ENCODE measurements around the gene ALAS1. TPM values are rescaled to one million over a fixed set of nuclear protein-coding genes. Genes with fewer than 3 reads are reported as not detected.

ALAS1 gene
- total and polyA plus RNA-seq, 9 of the 15 experiments (the other 6 are each of a cell fraction or from before 2014, with no cell fraction given) = 21.4 to 49.5 (median 34.4) TPM

DNA sequence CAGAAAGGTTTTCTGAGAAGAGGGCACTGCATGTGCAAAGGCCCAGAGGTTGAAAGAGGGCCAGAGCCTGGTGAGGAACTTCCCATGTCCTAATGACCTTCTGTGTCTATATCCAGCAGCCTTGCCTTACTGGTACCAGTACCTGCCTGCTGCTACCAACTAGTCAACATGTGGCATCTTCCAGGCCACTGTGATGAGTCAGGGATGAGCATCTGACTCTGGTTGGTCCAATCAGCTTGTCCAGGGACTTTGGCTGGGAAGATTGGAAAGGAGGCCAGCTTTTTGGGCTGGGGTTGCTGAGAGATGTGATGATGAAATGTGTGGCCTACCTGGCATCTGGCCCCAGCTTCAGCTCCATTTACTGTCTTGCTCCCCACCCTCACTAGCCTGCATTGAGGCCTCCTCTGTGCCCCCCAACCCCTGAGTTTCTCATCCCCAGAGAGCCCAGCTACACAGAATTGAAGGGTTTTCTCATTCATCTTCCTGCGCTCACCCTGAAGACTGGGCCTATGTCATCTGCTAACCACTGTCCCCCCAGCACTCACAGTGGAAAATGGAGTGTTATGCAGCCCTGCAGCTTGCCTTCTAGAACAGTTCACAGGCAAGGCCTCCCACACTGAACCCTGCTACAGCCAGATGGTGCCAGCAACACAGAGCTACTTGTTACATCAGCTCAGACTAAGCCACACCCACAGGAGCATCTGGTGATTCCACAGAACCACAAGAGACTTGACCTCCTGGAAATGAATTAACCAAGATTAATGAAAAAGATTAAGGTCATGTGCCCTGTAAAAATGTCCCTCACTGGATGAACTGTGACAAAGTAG, 42.3 kb downstream of the ALAS1 start (continued):
- no peak for TF ChIP-seq NR2C2 (CRISPR knock-in tag; IDR thresholded peaks at IDR 0.05)
- TF ChIP-seq NR2C2 (tag; IDR thresholded peaks at IDR 0.05) = peak; percentile 46; the same call in 1 of the 2 replicates
- TF ChIP-seq, protein P1, sequence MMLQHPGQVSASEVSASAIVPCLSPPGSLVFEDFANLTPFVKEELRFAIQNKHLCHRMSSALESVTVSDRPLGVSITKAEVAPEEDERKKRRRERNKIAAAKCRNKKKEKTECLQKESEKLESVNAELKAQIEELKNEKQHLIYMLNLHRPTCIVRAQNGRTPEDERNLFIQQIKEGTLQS (IDR thresholded peaks at IDR 0.05) = peak; percentile 79
- TF ChIP-seq, protein P1 (CRISPR knock-in tag; conservative IDR thresholded peaks at IDR 0.05) = no peak
- no peak for TF ChIP-seq FUS (optimal IDR thresholded peaks at IDR 0.05; ENCODE audit: low read depth, low read length)
- no peak for TF ChIP-seq ZFP1 (CRISPR knock-in tag; IDR thresholded peaks at IDR 0.05)
- no peak for TF ChIP-seq PHB (CRISPR knock-in tag; IDR thresholded peaks at IDR 0.05)
- TF ChIP-seq KDM1A (IDR thresholded peaks at IDR 0.05) = 0 out of 4 replicates have a peak, but pooled peaks of 1 of the 2 experiments have one; percentile 11
- TF ChIP-seq ATF1 (CRISPR knock-in tag; IDR thresholded peaks at IDR 0.05) = no peak
- TF ChIP-seq ATF1 (tag; IDR thresholded peaks at IDR 0.05) = 0 out of 2 replicates have a peak, but pooled peaks have one; percentile 14
- TF ChIP-seq FOXM1 (IDR thresholded peaks at IDR 0.05; ENCODE audit: low read depth) = no peak
- no peak for TF ChIP-seq FOXM1 (CRISPR knock-in tag; IDR thresholded peaks at IDR 0.05; ENCODE audit: low read depth)
- no peak for TF ChIP-seq ZNF217 (CRISPR knock-in tag; IDR thresholded peaks at IDR 0.05)
- peak; percentile 66; the same call in 1 of the 2 replicates for TF ChIP-seq POLR2H (tag; IDR thresholded peaks at IDR 0.05; ENCODE audit: low read depth)
- TF ChIP-seq ZNF592 (IDR thresholded peaks at IDR 0.05) = peak; percentile 49; the same call in 1 of the 2 replicates
- TF ChIP-seq ZNF324 (CRISPR knock-in tag; IDR thresholded peaks at IDR 0.05) = no peak
- TF ChIP-seq SOX6 (IDR thresholded peaks at IDR 0.05) = 0 out of 2 replicates have a peak, but pooled peaks have one; percentile 26
- peak; percentile 62; the same call in 1 of the 2 replicates for TF ChIP-seq ATF7 (IDR thresholded peaks at IDR 0.05)
- TF ChIP-seq NFYB (IDR thresholded peaks at IDR 0.05; ENCODE audit: extremely low read depth, insufficient read length) = peak; percentile 57
- TF ChIP-seq CREB5 (CRISPR knock-in tag; IDR thresholded peaks at IDR 0.05) = no peak
- 0 out of 2 replicates have a peak, but pooled peaks have one; percentile 15 for TF ChIP-seq ETV5 (CRISPR knock-in tag; IDR thresholded peaks at IDR 0.05; ENCODE audit: low read depth)
- no peak for TF ChIP-seq ZBTB7A (IDR thresholded peaks at IDR 0.05; ENCODE audit: borderline replicate concordance, control insufficient read depth, low read depth, low read length)
- TF ChIP-seq ZNF140 (CRISPR knock-in tag; IDR thresholded peaks at IDR 0.05) = no peak
- no peak for TF ChIP-seq POLR3G (IDR thresholded peaks at IDR 0.05; ENCODE audit: extremely low read depth, insufficient read length, insufficient replicate concordance)

Measured in K562 (cell line).